K562 (cell line): ENCODE results near the gene ISYNA1. TPM values are rescaled to one million over a fixed set of nuclear protein-coding genes. Genes with fewer than 3 reads are reported as not detected.

Experiments used
- CHAMP1 ChIP-seq: fragments of 450-650 bp; IDR thresholded peaks from 2 replicates; pipeline ENCODE4 v1.6.1; 2016; ENCODE audit warnings: mild to moderate bottlenecking
- CHD2 ChIP-seq: IDR thresholded peaks from 2 replicates; pipeline ENCODE4 v1.6.1; 2011; ENCODE audit warnings: low read depth, low read length
- FOXP4 ChIP-seq: sonication (generic); formaldehyde crosslinking; IDR thresholded peaks from 2 replicates; pipeline ENCODE4 v1.8.0; 2022; ENCODE audit warnings: mild to moderate bottlenecking, missing genetic modification reagents, borderline replicate concordance
- MTA3 ChIP-seq: fragments of 450-650 bp; formaldehyde crosslinking; IDR thresholded peaks from 2 replicates; pipeline ENCODE4 v1.6.1; 2017; ENCODE audit warnings: mild to moderate bottlenecking, borderline replicate concordance
- PHB ChIP-seq: fragments of 250-450 bp; sonication (Bioruptor Pico); IDR thresholded peaks from 2 replicates; pipeline ENCODE4 v1.5.0; 2021
- RAD21 ChIP-seq, 2 experiments: fragments of 250-450 bp in 1 of 2; fragments of 450-650 bp in 1 of 2; sonication (Bioruptor Pico) in 1 of 2; formaldehyde crosslinking in 1 of 2; IDR thresholded peaks in 1 of 2; conservative IDR thresholded peaks in 1 of 2; 2 replicates each; pipeline versions ENCODE4 v1.4.0 to v1.8.0; 2020 to 2022; ENCODE audit warnings: mild to moderate bottlenecking in 2 of 2, moderate library complexity in 1 of 2
- RBM14 ChIP-seq: fragments of 200-400 bp; formaldehyde crosslinking; IDR thresholded peaks from 2 replicates; pipeline ENCODE4 v1.6.1; 2018; ENCODE audit warnings: low read depth, mild to moderate bottlenecking, low read length, moderate library complexity, borderline replicate concordance; ENCODE audit not compliant: insufficient read depth
- RBM17 ChIP-seq: fragments of 200-400 bp; formaldehyde crosslinking; IDR thresholded peaks from 2 replicates; pipeline ENCODE4 v1.6.1; 2017; ENCODE audit warnings: low read depth, mild to moderate bottlenecking, low read length, borderline replicate concordance
- RBM25 ChIP-seq: fragments of 200-400 bp; formaldehyde crosslinking; IDR thresholded peaks from 2 replicates; pipeline ENCODE4 v1.6.1; 2018; ENCODE audit warnings: low read length, low read depth, moderate library complexity; ENCODE audit not compliant: severe bottlenecking
- SAFB ChIP-seq: fragments of 200-400 bp; formaldehyde crosslinking; IDR thresholded peaks from 2 replicates; pipeline ENCODE4 v1.6.1; 2017; ENCODE audit warnings: low read depth, low read length, borderline replicate concordance
- TFAP4 ChIP-seq: sonication (generic); formaldehyde crosslinking; IDR thresholded peaks from 2 replicates; pipeline ENCODE4 v1.8.0; 2022; ENCODE audit warnings: missing genetic modification reagents, mild to moderate bottlenecking, moderate library complexity, borderline replicate concordance
- U2AF1 ChIP-seq: fragments of 200-400 bp; formaldehyde crosslinking; optimal IDR thresholded peaks from 2 replicates; pipeline ENCODE3; 2017; ENCODE audit warnings: mild to moderate bottlenecking, low read depth, low read length, moderate library complexity
- ZBTB7A ChIP-seq: IDR thresholded peaks from 2 replicates; pipeline ENCODE4 v1.6.1; 2011; ENCODE audit warnings: low read depth, mild to moderate bottlenecking, low read length, moderate library complexity, borderline replicate concordance; ENCODE audit not compliant: control insufficient read depth
- ZHX1 ChIP-seq: fragments of 150-350 bp; conservative IDR thresholded peaks from 2 replicates; pipeline ENCODE4 v1.6.1; 2014; ENCODE audit warnings: low read length
- ZNF398 ChIP-seq: fragments of 250-450 bp; sonication (Bioruptor Pico); IDR thresholded peaks from 2 replicates; pipeline ENCODE4 v1.8.0; 2021; ENCODE audit warnings: moderate library complexity, mild to moderate bottlenecking, inconsistent platforms
- polyA plus RNA-seq, 8 experiments: library from polyadenylated mRNA; depleted of rRNA in 4 of 8; stranded (reverse) in 5 of 8; unstranded in 3 of 8; fragments of >200 nt; fragmentation: Nextera tagmentation in 2 of 8; fragmentation: Illumina TruSeq in 1 of 8; extraction: Ambion mirVana in 2 of 8; extraction: Trizol in 1 of 8; gene quantifications; 2 replicates each; pipeline versions ENCODE4 v1.2.1 to v1.2.3, GENCODE V29; 2011 to 2014; ENCODE audit warnings: inconsistent platforms in 1 of 8, missing spikeins in 1 of 8
- total RNA-seq, 7 experiments: library from RNA; depleted of rRNA in 6 of 7; stranded (reverse); fragments of >200 nt in 6 of 7; fragmentation: Illumina TruSeq in 2 of 7; extraction: Trizol in 2 of 7; gene quantifications; 2 replicates each; pipeline versions ENCODE4 v1.2.1 to v1.2.3, GENCODE V29; 2011 to 2021; ENCODE audit warnings: low replicate concordance in 1 of 7

ISYNA1 gene
- total and polyA plus RNA-seq, 9 of the 15 experiments (the other 6 are each of a cell fraction or from before 2014, with no cell fraction given), result 21.8 to 460 (median 93.2) TPM

- 0 out of 2 replicates have a peak, but pooled peaks have one; percentile 61 for TF ChIP-seq FOXP4 (CRISPR knock-in tag)
- TF ChIP-seq SAFB, result peak; percentile 44; the same call in 1 of the 2 replicates
- peak; percentile 78; the same call in 1 of the 2 replicates for TF ChIP-seq TFAP4 (CRISPR knock-in tag)
- TF ChIP-seq MTA3, result no peak
- TF ChIP-seq RBM25, result peak; percentile 65
- TF ChIP-seq CHD2, result peak; percentile 90
- no peak for TF ChIP-seq RBM14
- TF ChIP-seq RBM17, result no peak
- TF ChIP-seq CHAMP1, result no peak
- TF ChIP-seq ZBTB7A, result peak; percentile 76
- TF ChIP-seq U2AF1, result peak; percentile 40
- TF ChIP-seq ZNF398, result no peak
- no peak for TF ChIP-seq PHB (CRISPR knock-in tag)
- no peak for TF ChIP-seq RAD21 (CRISPR knock-in tag; conservative IDR thresholded peaks at IDR 0.05 in 1 of 2, IDR thresholded peaks at IDR 0.05 in 1 of 2)
- TF ChIP-seq ZHX1, result no peak
Observed at GRCh38 chr19:18419699-18420460, 18.1 kb downstream of the ISYNA1 start (continued).
